IMR-90 (cell line): ENCODE data around the gene ZCWPW1. TPM values are rescaled to one million over a fixed set of nuclear protein-coding genes. Genes with fewer than 3 reads are reported as not detected.

Experiments used
- ATAC-seq: fragments of 200-7000 bp; cut with Tn5 transposase; 2 replicates; pipeline ENCODE4 v1.9.1; 2020; ENCODE audit warnings: low read depth, mild to moderate bottlenecking, moderate library complexity
- BruUV-seq: library from RNA; stranded (reverse); fragments of 400-500 nt; replicated peaks from 2 replicates; lab custom pipeline; 2021; lab: Mats Ljungman, UMichigan
- CTCF ChIA-PET: fragments of 300-600 bp; formaldehyde crosslinking; extraction: SDS; loops from one replicate; lab custom pipeline; 2021; ENCODE audit warnings: antibody characterized with exemption; lab: Yijun Ruan, JAX
- POLR2A ChIA-PET: fragments of 300-600 bp; sonication (Branson Sonifier 250); formaldehyde crosslinking; loops from one replicate; lab custom pipeline; 2022; ENCODE audit warnings: antibody characterized with exemption; ENCODE audit not compliant: unreplicated experiment; lab: Charles Lee
- DNase-seq: peaks from one replicate; pipeline ENCODE4 v3.0.0; 2013
- H2AFZ ChIP-seq: replicated peaks from 2 replicates; pipeline ENCODE3; 2013; ENCODE audit warnings: low read length, mild to moderate bottlenecking; ENCODE audit not compliant: poor library complexity
- H2AK5ac ChIP-seq: 2 replicates; pipeline ENCODE4 v1.6.1; 2013; ENCODE audit warnings: low read depth, low read length, inconsistent platforms
- H2AK9ac ChIP-seq: replicated peaks from 2 replicates; pipeline ENCODE3; 2013; ENCODE audit warnings: mild to moderate bottlenecking, low read depth, low read length, moderate library complexity; ENCODE audit not compliant: poor library complexity
- H2BK120ac ChIP-seq: 2 replicates; pipeline ENCODE4 v1.6.1; 2013; ENCODE audit warnings: low read depth, low read length, inconsistent platforms
- H2BK15ac ChIP-seq: 3 replicates; pipeline ENCODE4 v1.6.1; 2013; ENCODE audit warnings: low read depth, low read length, inconsistent platforms
- H2BK20ac ChIP-seq: 2 replicates; pipeline ENCODE4 v1.6.1; 2013; ENCODE audit warnings: low read depth, mild to moderate bottlenecking, inconsistent platforms, low read length, moderate library complexity
- H2BK5ac ChIP-seq: 2 replicates; pipeline ENCODE4 v1.6.1; 2013; ENCODE audit warnings: mild to moderate bottlenecking, low read depth, low read length, inconsistent platforms; ENCODE audit not compliant: poor library complexity, severe bottlenecking
- H3K14ac ChIP-seq: replicated peaks from 2 replicates; pipeline ENCODE4 v1.6.1; 2013; ENCODE audit warnings: low read depth, low read length, inconsistent platforms
- H3K18ac ChIP-seq: 2 replicates; pipeline ENCODE4 v1.6.1; 2013; ENCODE audit warnings: low read depth, low read length, control low read depth
- H3K23ac ChIP-seq: 2 replicates; pipeline ENCODE4 v1.6.1; 2013; ENCODE audit warnings: low read depth, low read length, inconsistent platforms
- H3K27ac ChIP-seq: 2 replicates; pipeline ENCODE4 v1.5.1; 2013; ENCODE audit warnings: mild to moderate bottlenecking, control low read depth, low read length; ENCODE audit not compliant: insufficient read depth
- H3K27me3 ChIP-seq: 2 replicates; pipeline ENCODE4 v1.6.1; 2013; ENCODE audit warnings: low read length; ENCODE audit not compliant: control insufficient read depth, insufficient read depth
- H3K36me3 ChIP-seq: 2 replicates; pipeline ENCODE4 v1.6.1; 2013; ENCODE audit warnings: low read length, mixed read lengths; ENCODE audit not compliant: control insufficient read depth, insufficient read depth
- H3K4ac ChIP-seq: 2 replicates; pipeline ENCODE4 v1.6.1; 2013; ENCODE audit warnings: low read depth, low read length, inconsistent platforms
- H3K4me1 ChIP-seq: 2 replicates; pipeline ENCODE4 v1.6.1; 2013; ENCODE audit warnings: low read length, mixed read lengths; ENCODE audit not compliant: control insufficient read depth, insufficient read depth
- H3K4me2 ChIP-seq: 2 replicates; pipeline ENCODE4 v1.6.1; 2013; ENCODE audit warnings: low read depth, mild to moderate bottlenecking, control low read depth, low read length, moderate library complexity
- H3K4me3 ChIP-seq: 2 replicates; pipeline ENCODE4 v1.5.1; 2013; ENCODE audit warnings: low read depth, mild to moderate bottlenecking, control low read depth, low read length, moderate library complexity; ENCODE audit not compliant: insufficient read depth
- H3K56ac ChIP-seq: 2 replicates; pipeline ENCODE4 v1.6.1; 2013; ENCODE audit warnings: low read length, inconsistent platforms; ENCODE audit not compliant: insufficient read depth; ENCODE audit errors: extremely low read depth
- H3K79me1 ChIP-seq, 2 experiments: 2 replicates each; pipeline ENCODE4 v1.6.1; 2013; ENCODE audit warnings: low read length in 2 of 2, inconsistent platforms in 1 of 2, low read depth in 1 of 2
- H3K9ac ChIP-seq: 2 replicates; pipeline ENCODE4 v1.6.1; 2013; ENCODE audit warnings: low read depth, low read length, control low read depth
- H3K9me1 ChIP-seq: 2 replicates; pipeline ENCODE4 v1.6.1; 2013; ENCODE audit warnings: low read length, inconsistent platforms; ENCODE audit not compliant: insufficient read depth
- H3K9me3 ChIP-seq: 2 replicates; pipeline ENCODE4 v1.6.1; 2013; ENCODE audit warnings: low read length; ENCODE audit not compliant: control insufficient read depth, insufficient read depth
- H4K20me1 ChIP-seq: 2 replicates; pipeline ENCODE4 v1.6.1; 2013; ENCODE audit warnings: low read length, inconsistent platforms; ENCODE audit not compliant: insufficient read depth
- H4K5ac ChIP-seq: 2 replicates; pipeline ENCODE4 v1.6.1; 2013; ENCODE audit warnings: mild to moderate bottlenecking, low read depth, low read length, control low read depth
- H4K8ac ChIP-seq, 2 experiments: 2 replicates each; pipeline ENCODE4 v1.6.1; 2013; ENCODE audit warnings: low read depth in 2 of 2, low read length in 2 of 2, control low read depth in 1 of 2, inconsistent platforms in 1 of 2
- H4K91ac ChIP-seq: 2 replicates; pipeline ENCODE4 v1.6.1; 2013; ENCODE audit warnings: low read depth, low read length, inconsistent platforms; ENCODE audit not compliant: insufficient read depth
- BHLHE40 ChIP-seq: fragments of 150-350 bp; IDR thresholded peaks from 2 replicates; pipeline ENCODE4 v1.6.1; 2016; ENCODE audit warnings: mild to moderate bottlenecking, low read depth, low read length
- CEBPB ChIP-seq: IDR thresholded peaks from 2 replicates; pipeline ENCODE4 v1.6.1; 2012; ENCODE audit warnings: low read depth, low read length, improper control_type of control experiment
- CHD1 ChIP-seq: IDR thresholded peaks from 2 replicates; pipeline ENCODE4 v1.6.1; 2012; ENCODE audit warnings: low read depth, low read length, improper control_type of control experiment
- CTCF ChIP-seq: conservative IDR thresholded peaks from 2 replicates; pipeline ENCODE4 v1.5.1; 2012; ENCODE audit warnings: mild to moderate bottlenecking, low read depth, low read length, improper control_type of control experiment
- FOS ChIP-seq: fragments of 150-350 bp; IDR thresholded peaks from 2 replicates; pipeline ENCODE4 v1.6.1; 2016; ENCODE audit warnings: low read depth, low read length
- MAFK ChIP-seq: IDR thresholded peaks from 2 replicates; pipeline ENCODE4 v1.6.1; 2012; ENCODE audit warnings: low read depth, low read length, improper control_type of control experiment
- MAZ ChIP-seq: IDR thresholded peaks from 2 replicates; pipeline ENCODE4 v1.6.1; 2012; ENCODE audit warnings: low read depth, mild to moderate bottlenecking, low read length, improper control_type of control experiment, moderate library complexity, borderline replicate concordance
- MXI1 ChIP-seq: IDR thresholded peaks from 2 replicates; pipeline ENCODE4 v1.6.1; 2012; ENCODE audit warnings: low read depth, mild to moderate bottlenecking, low read length, moderate library complexity, borderline replicate concordance
- NFE2L2 ChIP-seq: fragments of 150-350 bp; IDR thresholded peaks from 2 replicates; pipeline ENCODE4 v1.6.1; 2016; ENCODE audit warnings: low read depth, mild to moderate bottlenecking, low read length
- POLR2A ChIP-seq: IDR thresholded peaks from 2 replicates; pipeline ENCODE4 v1.6.1; 2012; ENCODE audit warnings: mild to moderate bottlenecking, low read depth, low read length
- RAD21 ChIP-seq: IDR thresholded peaks from 2 replicates; pipeline ENCODE4 v1.6.1; 2012; ENCODE audit warnings: low read length, improper control_type of control experiment
- RCOR1 ChIP-seq: IDR thresholded peaks from 2 replicates; pipeline ENCODE4 v1.6.1; 2012; ENCODE audit warnings: mild to moderate bottlenecking, low read length, improper control_type of control experiment; ENCODE audit not compliant: insufficient replicate concordance
- RFX5 ChIP-seq: IDR thresholded peaks from 2 replicates; pipeline ENCODE4 v1.8.0; 2012; ENCODE audit warnings: low read depth, mild to moderate bottlenecking, low read length, moderate library complexity
- SMC3 ChIP-seq: fragments of 150-350 bp; IDR thresholded peaks from 2 replicates; pipeline ENCODE4 v1.6.1; 2016; ENCODE audit warnings: low read depth, mild to moderate bottlenecking, antibody characterized with exemption, low read length, moderate library complexity
- WGBS, 2 experiments: methylation state at CpG; one replicate each; pipeline versions ENCODE4 v1.1.5 to v1.1.7; 2013; ENCODE audit warnings: missing lambda C conversion rate in 2 of 2; ENCODE audit not compliant: insufficient read length in 1 of 2; ENCODE audit errors: extremely low coverage in 2 of 2; 5-methylcytosine and 5-hydroxymethylcytosine counted together
- dilution Hi-C: fragments of 300-500 bp; cut with HindIII; formaldehyde crosslinking; loops from one replicate; pipeline ENCODE4 v1.14.3; 2018; ENCODE audit warnings: low sequenced_read_pairs; ENCODE audit not compliant: unreplicated experiment
- in situ Hi-C: fragments of 300-500 bp; cut with MboI; formaldehyde crosslinking; loops from 3 replicates; pipeline ENCODE4 v1.14.3; 2019; ENCODE audit warnings: low sequenced_read_pairs, inconsistent platforms, mixed read lengths
- intact Hi-C: fragments of 100-400 bp; cut with micrococcal nuclease; formaldehyde crosslinking; loops from 2 replicates; pipeline ENCODE4 v1.10.0; 2022
- polyA plus RNA-seq, 3 experiments: library from polyadenylated mRNA; depleted of rRNA; stranded (reverse); fragments of >200 nt; gene quantifications; 2 replicates each; pipeline ENCODE4 v1.2.3, GENCODE V29; 2012; ENCODE audit warnings: low replicate concordance in 1 of 3
- total RNA-seq: library from RNA; depleted of rRNA; stranded (reverse); fragments of >200 nt; gene quantifications from 2 replicates; pipeline ENCODE4 v1.2.3, GENCODE V29; 2012
- TF ChIP-seq, protein P1 (sequence below): fragments of 150-350 bp; IDR thresholded peaks from 2 replicates; pipeline ENCODE4 v1.6.1; 2017; ENCODE audit warnings: mild to moderate bottlenecking, antibody characterized with exemption, low read length, low read depth
- TF ChIP-seq, protein P2 (sequence below): fragments of 150-350 bp; IDR thresholded peaks from 2 replicates; pipeline ENCODE4 v1.6.1; 2016; ENCODE audit warnings: low read depth, mild to moderate bottlenecking, low read length, moderate library complexity, borderline replicate concordance

The ZCWPW1 gene
- total and polyA plus RNA-seq, 2 of the 4 experiments (the other 2 are of a cell fraction): 0.72 to 1.3 TPM

- Histone ChIP-seq H3K4me2 (no peak overlapping the region), H2AK9ac (peak overlapping the region; percentile 37), H3K9me1 (no peaks in the 10 kb centered on the region), H3K14ac (no peak overlapping the region), H2BK20ac (no peak overlapping the region), H3K18ac (no peak overlapping the region), H2AK5ac (no peak overlapping the region), H4K20me1 (no peaks in the 10 kb centered on the region; the same call in 1 of the 2 replicates), H3K4me3 (no peak overlapping the region), H3K4me1 (no peaks in the 10 kb centered on the region), H4K91ac (no peak overlapping the region), H3K56ac (no peak overlapping the region), H2BK5ac (no peak overlapping the region), H3K36me3 (peaks cover 70% of the 10 kb centered on the region), H3K27ac (no peak overlapping the region), H4K5ac (no peak overlapping the region), H3K9ac (no peak overlapping the region), H2BK120ac (no peak overlapping the region), H2AFZ (no peak overlapping the region), H2BK15ac (no peak overlapping the region), H3K9me3 (no peaks in the 10 kb centered on the region), H3K4ac (no peak overlapping the region), H3K79me1 (peaks cover 4 to 20% of the 10 kb centered on the region in 2 experiments; a peak in 2 of 4 replicates), H3K23ac (no peak overlapping the region), H4K8ac (no peak overlapping the region), H3K27me3 (no peaks in the 10 kb centered on the region)
- ChIA-PET POLR2A (no interaction called here), CTCF (no interaction called here)
- dilution Hi-C loops (no loop called here), in situ Hi-C loops (no loop called here), intact Hi-C loops (no loop called here)
- TF ChIP-seq NFE2L2: no peak
- no peak for TF ChIP-seq CEBPB
- TF ChIP-seq CTCF: no peak
- no peak for TF ChIP-seq RFX5
- TF ChIP-seq, protein P1, sequence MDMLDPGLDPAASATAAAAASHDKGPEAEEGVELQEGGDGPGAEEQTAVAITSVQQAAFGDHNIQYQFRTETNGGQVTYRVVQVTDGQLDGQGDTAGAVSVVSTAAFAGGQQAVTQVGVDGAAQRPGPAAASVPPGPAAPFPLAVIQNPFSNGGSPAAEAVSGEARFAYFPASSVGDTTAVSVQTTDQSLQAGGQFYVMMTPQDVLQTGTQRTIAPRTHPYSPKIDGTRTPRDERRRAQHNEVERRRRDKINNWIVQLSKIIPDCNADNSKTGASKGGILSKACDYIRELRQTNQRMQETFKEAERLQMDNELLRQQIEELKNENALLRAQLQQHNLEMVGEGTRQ: no peak
- TF ChIP-seq FOS: no peak
- no peak for TF ChIP-seq SMC3
- no peak for TF ChIP-seq POLR2A
- TF ChIP-seq CHD1: no peak
- no peak for TF ChIP-seq MAFK
- no peak for TF ChIP-seq MXI1
- TF ChIP-seq MAZ: no peak
- no peak for TF ChIP-seq BHLHE40
- TF ChIP-seq RCOR1: no peak
- TF ChIP-seq, protein P2, sequence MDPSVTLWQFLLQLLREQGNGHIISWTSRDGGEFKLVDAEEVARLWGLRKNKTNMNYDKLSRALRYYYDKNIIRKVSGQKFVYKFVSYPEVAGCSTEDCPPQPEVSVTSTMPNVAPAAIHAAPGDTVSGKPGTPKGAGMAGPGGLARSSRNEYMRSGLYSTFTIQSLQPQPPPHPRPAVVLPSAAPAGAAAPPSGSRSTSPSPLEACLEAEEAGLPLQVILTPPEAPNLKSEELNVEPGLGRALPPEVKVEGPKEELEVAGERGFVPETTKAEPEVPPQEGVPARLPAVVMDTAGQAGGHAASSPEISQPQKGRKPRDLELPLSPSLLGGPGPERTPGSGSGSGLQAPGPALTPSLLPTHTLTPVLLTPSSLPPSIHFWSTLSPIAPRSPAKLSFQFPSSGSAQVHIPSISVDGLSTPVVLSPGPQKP: no peak
- TF ChIP-seq RAD21: no peak
- no TSS peak for BruUV-seq
- no peak for ATAC-seq
- no peak for DNase-seq
- WGBS, 2 experiments: 95% methylated on average over 10 of the region's 16 CpGs; no CpG with 5 or more reads in 1 of the 2 experiments
These were observed 75.4 kb downstream of the ZCWPW1 start for GRCh38 chr7:100352984-100353684.
